ENCODE data around the gene HS3ST3B1. TPM values are rescaled to one million over a fixed set of nuclear protein-coding genes. Genes with fewer than 3 reads are reported as not detected.

HS3ST3B1 gene
- total RNA-seq, 1 experiment from 2014 or later: 0.24 TPM

- in situ Hi-C loops (cut with HindIII; ENCODE audit: low pct_unique_long_range_greater_than_20kb, low sequenced_read_pairs): no loop called here
- DNase-seq (ENCODE audit: low read depth): no peak
Measured at GRCh38 chr17:14301279-14302090, 604 bp downstream of the HS3ST3B1 start.

GRCh38 chr17:14302091-14302430 lies 1.2 kb downstream of the HS3ST3B1 start:
- in situ Hi-C loops (cut with HindIII; ENCODE audit: low pct_unique_long_range_greater_than_20kb, low sequenced_read_pairs): no loop called here
- no peak for DNase-seq (ENCODE audit: low read depth)

- peak; percentile 65 for DNase-seq (ENCODE audit: low read depth)
- in situ Hi-C loops (cut with HindIII; ENCODE audit: low pct_unique_long_range_greater_than_20kb, low sequenced_read_pairs): no loop called here
Measured at GRCh38 chr17:14302431-14303099, 1.7 kb downstream of the HS3ST3B1 start.

- DNase-seq (ENCODE audit: low read depth): no peak
- in situ Hi-C loops (cut with HindIII; ENCODE audit: low pct_unique_long_range_greater_than_20kb, low sequenced_read_pairs): no loop called here
Measured at GRCh38 chr17:14303343-14304221, 2.7 kb downstream of the HS3ST3B1 start.

- no peak for DNase-seq (ENCODE audit: low read depth)
- in situ Hi-C loops (cut with HindIII; ENCODE audit: low pct_unique_long_range_greater_than_20kb, low sequenced_read_pairs): no loop called here
Measured at GRCh38 chr17:14304222-14304772, 3.4 kb downstream of the HS3ST3B1 start.

GRCh38 chr17:14304773-14305517 lies 4.1 kb downstream of the HS3ST3B1 start:
- in situ Hi-C loops (cut with HindIII; ENCODE audit: low pct_unique_long_range_greater_than_20kb, low sequenced_read_pairs): no loop called here
- no peak for DNase-seq (ENCODE audit: low read depth)

GRCh38 chr17:14305785-14306496 lies 5.1 kb downstream of the HS3ST3B1 start:
- DNase-seq (ENCODE audit: low read depth): no peak

GRCh38 chr17:14306596-14306995 lies 5.7 kb downstream of the HS3ST3B1 start:
- in situ Hi-C loops (cut with HindIII; ENCODE audit: low pct_unique_long_range_greater_than_20kb, low sequenced_read_pairs): no loop called here
- no peak for DNase-seq (ENCODE audit: low read depth)

More at GRCh38 chr17:14305785-14306496, 5.1 kb downstream of the HS3ST3B1 start:
- in situ Hi-C loops (cut with HindIII; ENCODE audit: low pct_unique_long_range_greater_than_20kb, low sequenced_read_pairs): no loop called here

GRCh38 chr17:14307560-14308024 lies 6.7 kb downstream of the HS3ST3B1 start:
- no peak for DNase-seq (ENCODE audit: low read depth)
- in situ Hi-C loops (cut with HindIII; ENCODE audit: low pct_unique_long_range_greater_than_20kb, low sequenced_read_pairs): no loop called here

GRCh38 chr17:14308636-14308964 lies 7.7 kb downstream of the HS3ST3B1 start:
- in situ Hi-C loops (cut with HindIII; ENCODE audit: low pct_unique_long_range_greater_than_20kb, low sequenced_read_pairs): no loop called here
- no peak for DNase-seq (ENCODE audit: low read depth)

- in situ Hi-C loops (cut with HindIII; ENCODE audit: low pct_unique_long_range_greater_than_20kb, low sequenced_read_pairs): no loop called here
- peak; percentile 92 for DNase-seq (ENCODE audit: low read depth)
Measured at GRCh38 chr17:14308965-14309879, 8.3 kb downstream of the HS3ST3B1 start.

- in situ Hi-C loops (cut with HindIII; ENCODE audit: low pct_unique_long_range_greater_than_20kb, low sequenced_read_pairs): no loop called here
- no peak for DNase-seq (ENCODE audit: low read depth)
Measured at GRCh38 chr17:14310101-14310500, 9.2 kb downstream of the HS3ST3B1 start.

- DNase-seq (ENCODE audit: low read depth): no peak
- in situ Hi-C loops (cut with HindIII; ENCODE audit: low pct_unique_long_range_greater_than_20kb, low sequenced_read_pairs): no loop called here
Measured at GRCh38 chr17:14310605-14311004, 9.7 kb downstream of the HS3ST3B1 start.

GRCh38 chr17:14311186-14311705 lies 10.4 kb downstream of the HS3ST3B1 start:
- no peak for DNase-seq (ENCODE audit: low read depth)
- in situ Hi-C loops (cut with HindIII; ENCODE audit: low pct_unique_long_range_greater_than_20kb, low sequenced_read_pairs): no loop called here

- in situ Hi-C loops (cut with HindIII; ENCODE audit: low pct_unique_long_range_greater_than_20kb, low sequenced_read_pairs): no loop called here
- DNase-seq (ENCODE audit: low read depth): no peak
Measured at GRCh38 chr17:14311981-14312380, 11.1 kb downstream of the HS3ST3B1 start.

GRCh38 chr17:14312522-14312921 lies 11.6 kb downstream of the HS3ST3B1 start:
- DNase-seq (ENCODE audit: low read depth): no peak
- in situ Hi-C loops (cut with HindIII; ENCODE audit: low pct_unique_long_range_greater_than_20kb, low sequenced_read_pairs): no loop called here

All from Caki2 (cell line).